WI38 (cell line): ENCODE results near the gene RCVRN.
A peak's percentile ranks its signal among the peaks of the same experiment; 100 is the strongest.

Source experiments
- H3K4me3 ChIP-seq: 2 replicates; pipeline ENCODE4 v1.5.1; 2011; ENCODE audit warnings: low read depth, mild to moderate bottlenecking, control low read depth, low read length
- TF ChIP-seq, protein P1 (sequence below): IDR thresholded peaks from 2 replicates; pipeline ENCODE4 v1.5.1; 2012; ENCODE audit warnings: low read depth, mild to moderate bottlenecking, control low read depth, low read length

The RCVRN gene

DNA sequence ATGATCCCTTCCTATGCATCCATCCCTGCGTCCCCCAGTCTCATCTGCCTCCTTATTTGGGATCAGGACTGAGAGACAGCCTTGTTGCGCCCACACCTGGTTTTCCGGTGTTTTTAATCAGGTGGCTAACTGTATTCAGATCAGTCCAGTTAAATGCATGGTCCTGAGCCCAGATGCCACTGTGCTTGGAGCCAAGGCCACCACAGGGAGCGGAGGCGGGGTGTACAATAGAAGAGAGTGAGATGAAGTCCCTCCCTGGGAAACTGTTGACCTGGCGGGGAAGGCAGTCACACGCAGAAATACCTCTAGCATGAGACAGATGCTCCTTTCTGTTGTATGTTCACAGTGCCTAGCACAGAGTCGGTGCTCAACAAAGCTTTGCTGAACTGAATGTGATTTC is 6.3 kb downstream of the RCVRN start:
- TF ChIP-seq, protein P1, sequence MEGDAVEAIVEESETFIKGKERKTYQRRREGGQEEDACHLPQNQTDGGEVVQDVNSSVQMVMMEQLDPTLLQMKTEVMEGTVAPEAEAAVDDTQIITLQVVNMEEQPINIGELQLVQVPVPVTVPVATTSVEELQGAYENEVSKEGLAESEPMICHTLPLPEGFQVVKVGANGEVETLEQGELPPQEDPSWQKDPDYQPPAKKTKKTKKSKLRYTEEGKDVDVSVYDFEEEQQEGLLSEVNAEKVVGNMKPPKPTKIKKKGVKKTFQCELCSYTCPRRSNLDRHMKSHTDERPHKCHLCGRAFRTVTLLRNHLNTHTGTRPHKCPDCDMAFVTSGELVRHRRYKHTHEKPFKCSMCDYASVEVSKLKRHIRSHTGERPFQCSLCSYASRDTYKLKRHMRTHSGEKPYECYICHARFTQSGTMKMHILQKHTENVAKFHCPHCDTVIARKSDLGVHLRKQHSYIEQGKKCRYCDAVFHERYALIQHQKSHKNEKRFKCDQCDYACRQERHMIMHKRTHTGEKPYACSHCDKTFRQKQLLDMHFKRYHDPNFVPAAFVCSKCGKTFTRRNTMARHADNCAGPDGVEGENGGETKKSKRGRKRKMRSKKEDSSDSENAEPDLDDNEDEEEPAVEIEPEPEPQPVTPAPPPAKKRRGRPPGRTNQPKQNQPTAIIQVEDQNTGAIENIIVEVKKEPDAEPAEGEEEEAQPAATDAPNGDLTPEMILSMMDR = no peak
- H3K4me3 ChIP-seq = no peak overlapping the region

DNA sequence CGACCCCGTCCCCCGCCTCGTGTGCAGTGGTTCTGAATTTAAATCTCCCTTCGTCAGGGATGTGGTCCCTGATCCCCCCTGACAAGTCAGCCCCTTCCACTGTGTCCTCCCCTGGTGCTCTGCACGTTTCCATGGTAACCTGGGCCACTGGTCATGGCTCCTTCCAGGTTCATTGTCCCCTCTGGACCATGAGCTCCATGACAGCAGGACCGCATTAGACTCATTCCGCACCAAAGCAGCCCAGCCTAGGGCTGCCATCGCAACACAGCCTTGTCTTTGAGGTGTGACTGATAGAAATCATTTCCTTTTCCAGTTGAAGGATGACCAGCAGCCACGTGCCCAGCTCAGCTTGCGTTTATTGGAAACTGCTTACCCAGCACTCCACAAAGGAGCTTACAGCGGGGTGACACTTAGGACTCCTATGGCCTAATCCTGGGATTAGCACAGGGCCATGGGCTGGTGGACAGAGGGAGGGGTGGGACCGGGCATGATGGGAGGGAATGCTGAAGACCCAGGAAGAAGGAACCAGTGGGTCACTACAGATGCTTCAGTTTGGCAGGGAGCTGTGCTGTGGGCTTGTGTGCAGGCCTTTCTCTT is 7.6 kb downstream of the RCVRN start:
- TF ChIP-seq, protein P1 = no peak
- H3K4me3 ChIP-seq = no peak overlapping the region

GRCh38 chr17:9895923-9896322 is 9.1 kb downstream of the RCVRN start:
- no peak overlapping the region for H3K4me3 ChIP-seq
- TF ChIP-seq, protein P1 = no peak

- H3K4me3 ChIP-seq = no peak overlapping the region
Observed at GRCh38 chr17:9894231-9894630, 10.8 kb downstream of the RCVRN start.

DNA sequence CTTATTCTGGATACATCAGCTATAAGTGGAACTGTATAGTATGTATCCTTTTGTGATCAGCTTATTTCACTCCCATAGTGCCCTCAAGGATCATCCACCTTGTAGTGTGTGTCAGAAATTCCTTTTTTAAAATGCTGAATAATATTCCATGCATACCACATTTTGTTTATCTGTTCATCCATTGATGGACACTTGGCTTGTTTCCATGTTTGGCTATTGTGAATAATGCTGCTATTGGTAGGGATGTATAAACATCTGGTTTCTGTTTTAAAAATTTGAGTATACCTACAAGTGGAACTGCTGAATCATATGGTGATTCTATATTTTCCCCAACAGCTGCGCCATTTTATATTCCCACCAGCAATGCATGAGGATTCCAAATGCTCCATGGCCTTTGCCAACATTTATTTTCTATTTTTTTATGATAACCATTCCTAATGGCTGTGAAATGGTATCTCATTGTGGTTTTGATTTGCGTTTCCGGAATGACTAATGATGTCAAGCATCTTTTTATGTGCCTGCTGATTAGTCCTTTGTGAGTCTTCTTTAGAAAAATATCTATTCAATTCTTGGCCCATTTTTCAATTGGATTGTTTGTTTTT is 11.6 kb downstream of the RCVRN start:
- TF ChIP-seq, protein P1 = no peak

More at GRCh38 chr17:9894231-9894630, 10.8 kb downstream of the RCVRN start:
- TF ChIP-seq, protein P1 = no peak

DNA sequence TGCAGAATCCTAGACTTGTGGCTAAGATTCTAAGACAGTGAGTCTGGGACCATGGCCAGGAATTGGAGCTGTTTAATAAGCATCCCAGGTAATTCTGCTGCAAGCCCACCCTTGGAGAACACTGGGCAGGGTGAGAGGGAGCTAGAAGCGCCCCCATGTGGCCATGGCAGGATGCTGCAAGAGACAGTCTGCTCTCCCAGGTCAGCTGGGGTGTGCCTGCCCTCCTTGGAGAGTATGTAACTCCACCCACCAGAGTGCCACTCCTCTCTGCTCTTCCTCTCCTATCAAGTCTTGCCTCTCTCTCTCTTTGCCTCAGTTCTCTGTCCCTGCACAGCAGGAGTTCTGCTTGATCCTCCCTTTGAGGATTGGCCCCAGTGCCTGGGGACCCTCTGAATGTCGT is 14.9 kb downstream of the RCVRN start:
- TF ChIP-seq, protein P1 = peak; percentile 50
- no peak overlapping the region for H3K4me3 ChIP-seq

More for the DNA sequence above, 11.6 kb downstream of the RCVRN start:
- no peak overlapping the region for H3K4me3 ChIP-seq

GRCh38 chr17:9887508-9887907 is 17.6 kb downstream of the RCVRN start:
- TF ChIP-seq, protein P1 = no peak
- H3K4me3 ChIP-seq = no peak overlapping the region
